ENCODE results near the gene PPIP5K1.

DNA sequence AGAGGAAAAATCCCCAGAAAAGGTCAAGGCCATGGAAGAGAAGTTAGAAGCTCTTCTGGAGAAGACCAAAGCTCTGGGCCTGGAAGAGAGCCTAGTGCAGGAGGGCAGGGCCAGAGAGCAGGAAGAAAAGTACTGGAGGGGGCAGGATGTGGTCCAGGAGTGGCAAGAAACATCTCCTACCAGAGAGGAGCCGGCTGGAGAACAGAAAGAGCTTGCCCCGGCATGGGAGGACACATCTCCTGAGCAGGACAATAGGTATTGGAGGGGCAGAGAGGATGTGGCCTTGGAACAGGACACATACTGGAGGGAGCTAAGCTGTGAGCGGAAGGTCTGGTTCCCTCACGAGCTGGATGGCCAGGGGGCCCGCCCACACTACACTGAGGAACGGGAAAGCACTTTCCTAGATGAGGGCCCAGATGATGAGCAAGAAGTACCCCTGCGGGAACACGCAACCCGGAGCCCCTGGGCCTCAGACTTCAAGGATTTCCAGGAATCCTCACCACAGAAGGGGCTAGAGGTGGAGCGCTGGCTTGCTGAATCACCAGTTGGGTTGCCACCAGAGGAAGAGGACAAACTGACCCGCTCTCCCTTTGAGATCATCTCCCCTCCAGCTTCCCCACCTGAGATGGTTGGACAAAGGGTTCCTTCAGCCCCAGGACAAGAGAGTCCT is 63.6 kb downstream of the PPIP5K1 start:
- TF ChIP-seq, protein P1, sequence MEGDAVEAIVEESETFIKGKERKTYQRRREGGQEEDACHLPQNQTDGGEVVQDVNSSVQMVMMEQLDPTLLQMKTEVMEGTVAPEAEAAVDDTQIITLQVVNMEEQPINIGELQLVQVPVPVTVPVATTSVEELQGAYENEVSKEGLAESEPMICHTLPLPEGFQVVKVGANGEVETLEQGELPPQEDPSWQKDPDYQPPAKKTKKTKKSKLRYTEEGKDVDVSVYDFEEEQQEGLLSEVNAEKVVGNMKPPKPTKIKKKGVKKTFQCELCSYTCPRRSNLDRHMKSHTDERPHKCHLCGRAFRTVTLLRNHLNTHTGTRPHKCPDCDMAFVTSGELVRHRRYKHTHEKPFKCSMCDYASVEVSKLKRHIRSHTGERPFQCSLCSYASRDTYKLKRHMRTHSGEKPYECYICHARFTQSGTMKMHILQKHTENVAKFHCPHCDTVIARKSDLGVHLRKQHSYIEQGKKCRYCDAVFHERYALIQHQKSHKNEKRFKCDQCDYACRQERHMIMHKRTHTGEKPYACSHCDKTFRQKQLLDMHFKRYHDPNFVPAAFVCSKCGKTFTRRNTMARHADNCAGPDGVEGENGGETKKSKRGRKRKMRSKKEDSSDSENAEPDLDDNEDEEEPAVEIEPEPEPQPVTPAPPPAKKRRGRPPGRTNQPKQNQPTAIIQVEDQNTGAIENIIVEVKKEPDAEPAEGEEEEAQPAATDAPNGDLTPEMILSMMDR (IDR thresholded peaks at IDR 0.05) = no peak
- TF ChIP-seq POLR2A (IDR thresholded peaks at IDR 0.05) = no peak

All from testis (tissue), 2 donors.